ENCODE results near the gene SDHC.

Gene SDHC

DNA sequence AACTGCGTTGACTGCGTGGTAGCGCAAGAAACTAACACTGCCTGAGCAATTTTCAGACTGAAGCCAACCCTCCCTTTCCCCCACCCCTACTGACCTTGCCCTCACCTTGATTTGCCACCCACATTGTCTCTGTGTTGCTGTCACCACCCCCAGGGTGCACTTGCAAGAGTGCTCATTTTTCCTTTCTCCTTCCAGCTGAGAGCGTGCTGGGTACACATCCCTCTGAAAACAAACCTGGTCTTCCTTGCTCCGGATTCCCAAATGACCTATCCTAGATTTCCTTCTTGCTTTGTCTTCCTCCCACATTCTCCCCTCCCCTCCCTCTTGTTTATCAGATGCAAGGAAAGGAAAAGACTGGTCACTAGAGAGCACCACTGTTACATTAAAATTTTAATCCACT is 28.7 kb upstream of the SDHC start:
- TF ChIP-seq, protein P1, sequence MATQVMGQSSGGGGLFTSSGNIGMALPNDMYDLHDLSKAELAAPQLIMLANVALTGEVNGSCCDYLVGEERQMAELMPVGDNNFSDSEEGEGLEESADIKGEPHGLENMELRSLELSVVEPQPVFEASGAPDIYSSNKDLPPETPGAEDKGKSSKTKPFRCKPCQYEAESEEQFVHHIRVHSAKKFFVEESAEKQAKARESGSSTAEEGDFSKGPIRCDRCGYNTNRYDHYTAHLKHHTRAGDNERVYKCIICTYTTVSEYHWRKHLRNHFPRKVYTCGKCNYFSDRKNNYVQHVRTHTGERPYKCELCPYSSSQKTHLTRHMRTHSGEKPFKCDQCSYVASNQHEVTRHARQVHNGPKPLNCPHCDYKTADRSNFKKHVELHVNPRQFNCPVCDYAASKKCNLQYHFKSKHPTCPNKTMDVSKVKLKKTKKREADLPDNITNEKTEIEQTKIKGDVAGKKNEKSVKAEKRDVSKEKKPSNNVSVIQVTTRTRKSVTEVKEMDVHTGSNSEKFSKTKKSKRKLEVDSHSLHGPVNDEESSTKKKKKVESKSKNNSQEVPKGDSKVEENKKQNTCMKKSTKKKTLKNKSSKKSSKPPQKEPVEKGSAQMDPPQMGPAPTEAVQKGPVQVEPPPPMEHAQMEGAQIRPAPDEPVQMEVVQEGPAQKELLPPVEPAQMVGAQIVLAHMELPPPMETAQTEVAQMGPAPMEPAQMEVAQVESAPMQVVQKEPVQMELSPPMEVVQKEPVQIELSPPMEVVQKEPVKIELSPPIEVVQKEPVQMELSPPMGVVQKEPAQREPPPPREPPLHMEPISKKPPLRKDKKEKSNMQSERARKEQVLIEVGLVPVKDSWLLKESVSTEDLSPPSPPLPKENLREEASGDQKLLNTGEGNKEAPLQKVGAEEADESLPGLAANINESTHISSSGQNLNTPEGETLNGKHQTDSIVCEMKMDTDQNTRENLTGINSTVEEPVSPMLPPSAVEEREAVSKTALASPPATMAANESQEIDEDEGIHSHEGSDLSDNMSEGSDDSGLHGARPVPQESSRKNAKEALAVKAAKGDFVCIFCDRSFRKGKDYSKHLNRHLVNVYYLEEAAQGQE (IDR thresholded peaks at IDR 0.05; ENCODE audit: insufficient read depth in 1 of 2, low read depth in 2 of 2, low read length in 2 of 2) = no peak
- no peak for TF ChIP-seq POLR2AphosphoS5 (IDR thresholded peaks at IDR 0.05; ENCODE audit: low read depth, low read length)
- no peak for TF ChIP-seq FOXP2 (optimal IDR thresholded peaks at IDR 0.05; ENCODE audit: borderline replicate concordance, extremely low read depth, extremely low read length, insufficient read depth)
- TF ChIP-seq SIN3A (IDR thresholded peaks at IDR 0.05; ENCODE audit: borderline replicate concordance, insufficient read depth, low read length) = no peak
- TF ChIP-seq TAF1 (IDR thresholded peaks at IDR 0.05; ENCODE audit: borderline replicate concordance, insufficient read depth, low read length) = no peak

DNA sequence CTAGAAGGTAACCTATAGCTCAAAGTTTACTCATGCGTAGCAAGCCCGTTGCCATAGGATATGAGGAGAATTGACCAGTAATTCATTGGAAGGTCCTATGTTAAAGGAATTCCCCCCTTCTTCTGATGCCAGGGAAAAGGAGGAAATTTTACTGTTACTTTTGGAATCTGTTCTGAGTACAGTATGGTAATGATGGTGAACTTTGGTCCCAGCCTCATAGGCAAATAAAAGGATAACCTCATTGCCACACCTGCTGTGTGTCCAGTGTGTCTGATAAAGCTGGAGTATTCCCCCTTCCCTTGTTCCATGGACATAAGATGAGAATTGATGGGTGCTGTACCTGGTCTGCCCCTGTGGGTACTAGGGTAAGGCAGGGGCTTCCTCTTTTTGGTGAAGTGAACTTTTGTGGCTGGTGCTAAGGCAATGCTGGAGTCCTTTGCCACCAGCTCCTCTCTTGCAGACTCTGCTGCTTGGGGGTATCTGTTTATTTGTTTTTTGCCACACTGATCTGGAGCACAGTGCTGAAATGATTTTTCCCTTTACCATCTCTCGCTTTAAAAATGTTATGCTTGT is 26.6 kb upstream of the SDHC start:
- TF ChIP-seq POLR2AphosphoS5 (IDR thresholded peaks at IDR 0.05; ENCODE audit: low read depth, low read length) (no peak), SIN3A (IDR thresholded peaks at IDR 0.05; ENCODE audit: borderline replicate concordance, insufficient read depth, low read length) (no peak), FOXP2 (optimal IDR thresholded peaks at IDR 0.05; ENCODE audit: borderline replicate concordance, extremely low read depth, extremely low read length, insufficient read depth) (no peak), TAF1 (IDR thresholded peaks at IDR 0.05; ENCODE audit: borderline replicate concordance, insufficient read depth, low read length) (no peak)
- TF ChIP-seq, protein P1 (IDR thresholded peaks at IDR 0.05; ENCODE audit: insufficient read depth in 1 of 2, low read depth in 2 of 2, low read length in 2 of 2) = no peak

- TF ChIP-seq, protein P1 (IDR thresholded peaks at IDR 0.05; ENCODE audit: insufficient read depth in 1 of 2, low read depth in 2 of 2, low read length in 2 of 2) = no peak
- TF ChIP-seq TAF1 (IDR thresholded peaks at IDR 0.05; ENCODE audit: borderline replicate concordance, insufficient read depth, low read length) = no peak
- no peak for TF ChIP-seq FOXP2 (optimal IDR thresholded peaks at IDR 0.05; ENCODE audit: borderline replicate concordance, extremely low read depth, extremely low read length, insufficient read depth)
- no peak for TF ChIP-seq POLR2AphosphoS5 (IDR thresholded peaks at IDR 0.05; ENCODE audit: low read depth, low read length)
- TF ChIP-seq SIN3A (IDR thresholded peaks at IDR 0.05; ENCODE audit: borderline replicate concordance, insufficient read depth, low read length) = no peak
Measured at GRCh38 chr1:161290779-161291178, 23.4 kb upstream of the SDHC start.

DNA sequence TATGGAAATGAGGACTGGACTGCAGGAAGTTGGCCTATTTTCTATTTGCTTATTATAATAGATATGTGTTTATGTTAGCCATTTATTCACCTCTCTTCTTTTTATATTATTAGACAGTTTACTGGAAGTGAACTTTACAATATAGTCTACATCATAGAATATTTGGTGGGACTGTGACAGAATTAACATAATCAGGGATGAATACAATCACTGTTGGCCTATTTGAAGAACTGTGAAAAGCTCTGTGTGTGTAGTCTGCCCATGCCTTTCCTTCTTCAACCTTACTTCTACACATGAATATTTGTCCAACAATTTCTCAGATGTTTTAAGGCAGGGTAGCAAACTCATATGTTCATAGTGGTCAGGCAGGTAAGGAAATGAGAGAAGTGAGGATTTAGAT is 16.8 kb upstream of the SDHC start:
- TF ChIP-seq POLR2AphosphoS5 (IDR thresholded peaks at IDR 0.05; ENCODE audit: low read depth, low read length) (no peak), TAF1 (IDR thresholded peaks at IDR 0.05; ENCODE audit: borderline replicate concordance, insufficient read depth, low read length) (no peak), FOXP2 (optimal IDR thresholded peaks at IDR 0.05; ENCODE audit: borderline replicate concordance, extremely low read depth, extremely low read length, insufficient read depth) (no peak), SIN3A (IDR thresholded peaks at IDR 0.05; ENCODE audit: borderline replicate concordance, insufficient read depth, low read length) (no peak)
- TF ChIP-seq, protein P1 (IDR thresholded peaks at IDR 0.05; ENCODE audit: insufficient read depth in 1 of 2, low read depth in 2 of 2, low read length in 2 of 2) = no peak

Data from PFSK-1 (cell line).